GM21825 (cell line): ENCODE data around the gene RTN3.
"Not testable (repeated sequence)": the region's sequence is repeated elsewhere in the genome, so short reads cannot be mapped to it uniquely, and the experiment has no call there.

Experiments
- ATAC-seq: cut with Tn5 transposase; IDR thresholded peaks from one replicate; pipeline ENCODE4 v1.9.1; 2021; ENCODE audit warnings: mild to moderate bottlenecking, moderate library complexity; ENCODE audit not compliant: unreplicated experiment

The RTN3 gene

GRCh38 chr11:63681321-63682065 is at the start of gene RTN3:
Gene RTN3, plus strand, starts transcription at chr11:63681500. Its CDS starts 137 bp downstream, at chr11:63681637.
- ATAC-seq, result peak; percentile 84

- ATAC-seq, result no peak
Observed at GRCh38 chr11:63635762-63636465, 45.4 kb upstream of the RTN3 start.

- ATAC-seq, result not testable (repeated sequence)
Observed at GRCh38 chr11:63638436-63638835, 42.9 kb upstream of the RTN3 start.

- no peak for ATAC-seq
Observed at GRCh38 chr11:63639199-63639832, 42.0 kb upstream of the RTN3 start.

GRCh38 chr11:63641727-63642126 is 39.6 kb upstream of the RTN3 start:
- ATAC-seq, result no peak

- ATAC-seq, result no peak
Observed at GRCh38 chr11:63643205-63643604, 38.1 kb upstream of the RTN3 start.

GRCh38 chr11:63652671-63653070 is 28.6 kb upstream of the RTN3 start:
- ATAC-seq, result no peak

GRCh38 chr11:63660972-63661371 is 20.3 kb upstream of the RTN3 start:
- ATAC-seq, result no peak

- ATAC-seq, result no peak
Observed at GRCh38 chr11:63663809-63664208, 17.5 kb upstream of the RTN3 start.

GRCh38 chr11:63666874-63667273 is 14.4 kb upstream of the RTN3 start:
- ATAC-seq, result no peak

GRCh38 chr11:63667995-63668795 is 13.1 kb upstream of the RTN3 start:
- no peak for ATAC-seq

- ATAC-seq, result no peak
Observed at GRCh38 chr11:63670096-63670432, 11.2 kb upstream of the RTN3 start.

GRCh38 chr11:63670433-63671321 is 10.6 kb upstream of the RTN3 start:
- ATAC-seq, result peak; percentile 40

- peak; percentile 88 for ATAC-seq
Observed at GRCh38 chr11:63671322-63672155, 9.8 kb upstream of the RTN3 start, which contains the start of gene ATL3. Gene ATL3, minus strand, starts transcription at chr11:63671376. Its CDS starts 41 bp downstream, at chr11:63671335.

- no peak for ATAC-seq
Observed at GRCh38 chr11:63672156-63672463, 9.2 kb upstream of the RTN3 start.

- no peak for ATAC-seq
Observed at GRCh38 chr11:63672936-63673539, 8.3 kb upstream of the RTN3 start.

- no peak for ATAC-seq
Observed at GRCh38 chr11:63673579-63673978, 7.7 kb upstream of the RTN3 start.

- ATAC-seq, result no peak
Observed at GRCh38 chr11:63680834-63681320, 423 bp upstream of the RTN3 start.
